ENCODE data around the gene PSME4.

The PSME4 gene

GRCh38 chr2:54008439-54008838 is 37.6 kb upstream of the PSME4 start:
- WGBS (ENCODE audit: insufficient coverage) = 40% methylated on average over 1 of the region's 2 CpGs
- Histone ChIP-seq H3K9me3 (ENCODE audit: control extremely low read depth in 1 of 5, control insufficient read depth in 4 of 5, insufficient read depth in 2 of 5, low read depth in 1 of 5, low read length in 4 of 5) (no peaks in the 10 kb centered on the region), H3K36me3 (ENCODE audit: control insufficient read depth in 4 of 4, insufficient read depth in 4 of 4, low read length in 3 of 4) (peaks cover 0 to 4% (median 1%) of the 10 kb centered on the region in 4 experiments), H3K4me1 (ENCODE audit: control extremely low read depth in 1 of 4, control insufficient read depth in 4 of 4, insufficient read depth in 4 of 4, low read length in 3 of 4) (peaks cover 0 to 6% (median 3%) of the 10 kb centered on the region in 4 experiments), H3K27ac (ENCODE audit: insufficient read depth in 1 of 2, low read depth in 1 of 2, low read length in 2 of 2, poor library complexity in 1 of 2, severe bottlenecking in 2 of 2) (no peak overlapping the region), H3K4me3 (ENCODE audit: control insufficient read depth in 1 of 7, extremely low read depth in 1 of 7, insufficient read depth in 4 of 7, low read depth in 2 of 7, low read length in 6 of 7) (no peak overlapping the region), H3K27me3 (replicated peaks in 2 of 5; ENCODE audit: control insufficient read depth in 4 of 5, insufficient read depth in 5 of 5, low read length in 4 of 5) (no peaks in the 10 kb centered on the region)
- POLR2A ChIA-PET = no interaction called here
- no peak for DNase-seq
- CTCF ChIA-PET = no interaction called here

- ChIA-PET POLR2A (interaction anchor here (1.2 kb wide), 1 partner anchor 29 kb away, joined by 4 read pairs; no protein-coding TSS in a partner anchor), CTCF (interaction anchor here (0.8 to 2.4 kb wide), 2 partner anchors 9 to 11 kb away, joined by 3 to 14 read pairs; no protein-coding TSS in a partner anchor)
- H3K27ac ChIP-seq (ENCODE audit: insufficient read depth in 1 of 2, low read depth in 1 of 2, low read length in 2 of 2, poor library complexity in 1 of 2, severe bottlenecking in 2 of 2) = peak overlapping the region; percentile 15 to 67
- H3K9me3 ChIP-seq (ENCODE audit: control extremely low read depth in 1 of 5, control insufficient read depth in 4 of 5, insufficient read depth in 2 of 5, low read depth in 1 of 5, low read length in 4 of 5) = no peaks in the 10 kb centered on the region
- WGBS (ENCODE audit: insufficient coverage) = no CpG with 5 or more reads among the region's 3 CpGs
- no peaks in the 10 kb centered on the region for H3K36me3 ChIP-seq (ENCODE audit: control insufficient read depth in 4 of 4, insufficient read depth in 4 of 4, low read length in 3 of 4)
- peak; percentile 46 to 76 (median 64) for DNase-seq
- no peak overlapping the region for H3K4me3 ChIP-seq (ENCODE audit: control insufficient read depth in 1 of 7, extremely low read depth in 1 of 7, insufficient read depth in 4 of 7, low read depth in 2 of 7, low read length in 6 of 7)
- no peaks in the 10 kb centered on the region for H3K27me3 ChIP-seq (replicated peaks in 2 of 5; ENCODE audit: control insufficient read depth in 4 of 5, insufficient read depth in 5 of 5, low read length in 4 of 5)
- H3K4me1 ChIP-seq (ENCODE audit: control extremely low read depth in 1 of 4, control insufficient read depth in 4 of 4, insufficient read depth in 4 of 4, low read length in 3 of 4) = peaks cover 1 to 38% (median 18%) of the 10 kb centered on the region in 4 experiments
Measured at GRCh38 chr2:54000524-54000923, 29.7 kb upstream of the PSME4 start.

GRCh38 chr2:54000122-54000521 is 29.3 kb upstream of the PSME4 start:
- POLR2A ChIA-PET = interaction anchor here (1.2 kb wide), 1 partner anchor 29 kb away, joined by 4 read pairs; no protein-coding TSS in a partner anchor
- no CpG with 5 or more reads among the region's 1 CpG for WGBS (ENCODE audit: insufficient coverage)
- no peak for DNase-seq

GRCh38 chr2:53998834-53999233 is 28.0 kb upstream of the PSME4 start:
- WGBS (ENCODE audit: insufficient coverage) = 48% methylated on average over 2 of the region's 3 CpGs
- H3K9me3 ChIP-seq (ENCODE audit: control extremely low read depth in 1 of 5, control insufficient read depth in 4 of 5, insufficient read depth in 2 of 5, low read depth in 1 of 5, low read length in 4 of 5) = no peaks in the 10 kb centered on the region
- CTCF ChIA-PET = interaction anchor here (2.4 kb wide), 1 partner anchor 13 kb away, joined by 14 read pairs; no protein-coding TSS in a partner anchor
- no peak for DNase-seq
- H3K27me3 ChIP-seq (replicated peaks in 2 of 5; ENCODE audit: control insufficient read depth in 4 of 5, insufficient read depth in 5 of 5, low read length in 4 of 5) = no peaks in the 10 kb centered on the region
- no peak overlapping the region for H3K4me3 ChIP-seq (ENCODE audit: control insufficient read depth in 1 of 7, extremely low read depth in 1 of 7, insufficient read depth in 4 of 7, low read depth in 2 of 7, low read length in 6 of 7)
- H3K27ac ChIP-seq (ENCODE audit: insufficient read depth in 1 of 2, low read depth in 1 of 2, low read length in 2 of 2, poor library complexity in 1 of 2, severe bottlenecking in 2 of 2) = no peak overlapping the region
- H3K4me1 ChIP-seq (ENCODE audit: control extremely low read depth in 1 of 4, control insufficient read depth in 4 of 4, insufficient read depth in 4 of 4, low read length in 3 of 4) = peaks cover 11 to 53% (median 29%) of the 10 kb centered on the region in 4 experiments
- H3K36me3 ChIP-seq (ENCODE audit: control insufficient read depth in 4 of 4, insufficient read depth in 4 of 4, low read length in 3 of 4) = no peaks in the 10 kb centered on the region
- POLR2A ChIA-PET = no interaction called here

More at GRCh38 chr2:54000122-54000521, 29.3 kb upstream of the PSME4 start:
- peaks cover 3 to 41% (median 19%) of the 10 kb centered on the region in 4 experiments for H3K4me1 ChIP-seq (ENCODE audit: control extremely low read depth in 1 of 4, control insufficient read depth in 4 of 4, insufficient read depth in 4 of 4, low read length in 3 of 4)
- no peak overlapping the region for H3K4me3 ChIP-seq (ENCODE audit: control insufficient read depth in 1 of 7, extremely low read depth in 1 of 7, insufficient read depth in 4 of 7, low read depth in 2 of 7, low read length in 6 of 7)
- CTCF ChIA-PET = interaction anchor here (0.8 to 2.4 kb wide), 2 partner anchors 10 to 12 kb away, joined by 3 to 14 read pairs; no protein-coding TSS in a partner anchor
- H3K27ac ChIP-seq (ENCODE audit: insufficient read depth in 1 of 2, low read depth in 1 of 2, low read length in 2 of 2, poor library complexity in 1 of 2, severe bottlenecking in 2 of 2) = peak overlapping the region; percentile 15 to 67
- H3K27me3 ChIP-seq (replicated peaks in 2 of 5; ENCODE audit: control insufficient read depth in 4 of 5, insufficient read depth in 5 of 5, low read length in 4 of 5) = no peaks in the 10 kb centered on the region
- H3K36me3 ChIP-seq (ENCODE audit: control insufficient read depth in 4 of 4, insufficient read depth in 4 of 4, low read length in 3 of 4) = no peaks in the 10 kb centered on the region
- no peaks in the 10 kb centered on the region for H3K9me3 ChIP-seq (ENCODE audit: control extremely low read depth in 1 of 5, control insufficient read depth in 4 of 5, insufficient read depth in 2 of 5, low read depth in 1 of 5, low read length in 4 of 5)

GRCh38 chr2:53994818-53995808 is 24.3 kb upstream of the PSME4 start:
- Histone ChIP-seq H3K27me3 (replicated peaks in 2 of 5; ENCODE audit: control insufficient read depth in 4 of 5, insufficient read depth in 5 of 5, low read length in 4 of 5) (no peaks in the 10 kb centered on the region), H3K9me3 (ENCODE audit: control extremely low read depth in 1 of 5, control insufficient read depth in 4 of 5, insufficient read depth in 2 of 5, low read depth in 1 of 5, low read length in 4 of 5) (no peaks in the 10 kb centered on the region), H3K27ac (ENCODE audit: insufficient read depth in 1 of 2, low read depth in 1 of 2, low read length in 2 of 2, poor library complexity in 1 of 2, severe bottlenecking in 2 of 2) (peak overlapping the region; percentile 42 to 77), H3K36me3 (ENCODE audit: control insufficient read depth in 4 of 4, insufficient read depth in 4 of 4, low read length in 3 of 4) (no peaks in the 10 kb centered on the region), H3K4me3 (ENCODE audit: control insufficient read depth in 1 of 7, extremely low read depth in 1 of 7, insufficient read depth in 4 of 7, low read depth in 2 of 7, low read length in 6 of 7) (peak overlapping the region in 6 of 7 experiments; percentile 25 to 58 (median 47)), H3K4me1 (ENCODE audit: control extremely low read depth in 1 of 4, control insufficient read depth in 4 of 4, insufficient read depth in 4 of 4, low read length in 3 of 4) (peaks cover 11 to 51% (median 31%) of the 10 kb centered on the region in 4 experiments)
- ChIA-PET POLR2A (interaction anchor here (0.9 kb wide), 1 partner anchor 24 kb away, joined by 3 read pairs; no protein-coding TSS in a partner anchor), CTCF (interaction anchor here (0.6 to 1.7 kb wide), 5 partner anchors 8 to 226 kb away, joined by 3 to 4 read pairs (median 4); no protein-coding TSS in a partner anchor)
- DNase-seq = peak; percentile 59 to 93 (median 86)
- WGBS (ENCODE audit: insufficient coverage) = 100% methylated on average over 1 of the region's 8 CpGs

- Histone ChIP-seq H3K27me3 (replicated peaks in 2 of 5; ENCODE audit: control insufficient read depth in 4 of 5, insufficient read depth in 5 of 5, low read length in 4 of 5) (no peaks in the 10 kb centered on the region), H3K9me3 (ENCODE audit: control extremely low read depth in 1 of 5, control insufficient read depth in 4 of 5, insufficient read depth in 2 of 5, low read depth in 1 of 5, low read length in 4 of 5) (no peaks in the 10 kb centered on the region), H3K36me3 (ENCODE audit: control insufficient read depth in 4 of 4, insufficient read depth in 4 of 4, low read length in 3 of 4) (no peaks in the 10 kb centered on the region), H3K4me3 (ENCODE audit: control insufficient read depth in 1 of 7, extremely low read depth in 1 of 7, insufficient read depth in 4 of 7, low read depth in 2 of 7, low read length in 6 of 7) (no peak overlapping the region), H3K27ac (ENCODE audit: insufficient read depth in 1 of 2, low read depth in 1 of 2, low read length in 2 of 2, poor library complexity in 1 of 2, severe bottlenecking in 2 of 2) (no peak overlapping the region), H3K4me1 (ENCODE audit: control extremely low read depth in 1 of 4, control insufficient read depth in 4 of 4, insufficient read depth in 4 of 4, low read length in 3 of 4) (peaks cover 10 to 34% (median 22%) of the 10 kb centered on the region in 4 experiments)
- ChIA-PET POLR2A (no interaction called here), CTCF (interaction anchor here (0.6 to 1.6 kb wide), 3 partner anchors 9 to 43 kb away, joined by 3 to 5 read pairs (median 4); no protein-coding TSS in a partner anchor)
- no peak for DNase-seq
Measured at GRCh38 chr2:53991948-53992347, 21.2 kb upstream of the PSME4 start.

Measured in common myeloid progenitor, CD34-positive (primary cell).